Measurements from ENCODE around the gene SLC6A5. TPM values are rescaled to one million over a fixed set of nuclear protein-coding genes. Genes with fewer than 3 reads are reported as not detected.

The SLC6A5 gene
- total and polyA plus RNA-seq, 2 of the 4 experiments (the other 2 are of a cell fraction) = not detected

- no peak overlapping the region for H2BK5ac ChIP-seq (ENCODE audit: low read depth, low read length, poor library complexity, severe bottlenecking)
- no peak overlapping the region for H2AFZ ChIP-seq (replicated peaks; ENCODE audit: low read length, poor library complexity)
- no peak overlapping the region for H2AK5ac ChIP-seq (ENCODE audit: low read depth, low read length)
- WGBS, 2 experiments (ENCODE audit: extremely low coverage in 2 of 2, insufficient read length in 1 of 2) = 0% methylated on average over 5 of the region's 6 CpGs; no CpG with 5 or more reads in 1 of the 2 experiments
- no peak for ATAC-seq (ENCODE audit: low read depth)
- H2AK9ac ChIP-seq (replicated peaks; ENCODE audit: low read depth, low read length, poor library complexity) = no peak overlapping the region
- dilution Hi-C loops (cut with HindIII; ENCODE audit: low sequenced_read_pairs, unreplicated experiment) = no loop called here
- no peak overlapping the region for H3K23ac ChIP-seq (ENCODE audit: low read depth, low read length)
- POLR2A ChIA-PET (ENCODE audit: unreplicated experiment) = no interaction called here
- no peak for DNase-seq
- H4K5ac ChIP-seq (ENCODE audit: low read depth, low read length) = no peak overlapping the region
- in situ Hi-C loops (cut with MboI; ENCODE audit: low sequenced_read_pairs) = loop anchor here (25.0 kb wide), 1 partner anchor 684 kb away; no protein-coding TSS in a partner anchor
- H3K9me1 ChIP-seq (ENCODE audit: insufficient read depth, low read length) = no peaks in the 10 kb centered on the region
- no peak overlapping the region for H3K4me3 ChIP-seq (ENCODE audit: insufficient read depth, low read depth, low read length)
- H3K56ac ChIP-seq (ENCODE audit: extremely low read depth, insufficient read depth, low read length) = no peak overlapping the region
- no peaks in the 10 kb centered on the region for H3K36me3 ChIP-seq (ENCODE audit: control insufficient read depth, insufficient read depth, low read length)
- no peak overlapping the region for H3K18ac ChIP-seq (ENCODE audit: low read depth, low read length)
- no peaks in the 10 kb centered on the region for H3K79me1 ChIP-seq (ENCODE audit: low read depth in 1 of 2, low read length in 2 of 2)
- no peak overlapping the region for H3K4ac ChIP-seq (ENCODE audit: low read depth, low read length)
- H4K8ac ChIP-seq (ENCODE audit: low read depth in 2 of 2, low read length in 2 of 2) = no peak overlapping the region
- no TSS peak for BruUV-seq (replicated peaks)
- no peak for TF ChIP-seq RFX5 (IDR thresholded peaks at IDR 0.05; ENCODE audit: low read depth, low read length)
- no peak for TF ChIP-seq USF2 (IDR thresholded peaks at IDR 0.05; ENCODE audit: low read depth, low read length)
- TF ChIP-seq MXI1 (IDR thresholded peaks at IDR 0.05; ENCODE audit: borderline replicate concordance, low read depth, low read length) = no peak
- TF ChIP-seq NFE2L2 (IDR thresholded peaks at IDR 0.05; ENCODE audit: low read depth, low read length) = no peak
- TF ChIP-seq CEBPB (IDR thresholded peaks at IDR 0.05; ENCODE audit: low read depth, low read length) = no peak
- no peaks in the 10 kb centered on the region for H4K20me1 ChIP-seq (ENCODE audit: insufficient read depth, low read length)
- H3K4me1 ChIP-seq (ENCODE audit: control insufficient read depth, insufficient read depth, low read length) = no peaks in the 10 kb centered on the region
- intact Hi-C loops (cut with micrococcal nuclease) = no loop called here
- H4K91ac ChIP-seq (ENCODE audit: insufficient read depth, low read depth, low read length) = no peak overlapping the region
- no peak overlapping the region for H3K4me2 ChIP-seq (ENCODE audit: low read depth, low read length)
- H3K9ac ChIP-seq (ENCODE audit: low read depth, low read length) = no peak overlapping the region
- H3K27ac ChIP-seq (ENCODE audit: insufficient read depth, low read length) = no peak overlapping the region
- no peak overlapping the region for H3K14ac ChIP-seq (replicated peaks; ENCODE audit: low read depth, low read length)
- no peak overlapping the region for H2BK20ac ChIP-seq (ENCODE audit: low read depth, low read length)
- no peaks in the 10 kb centered on the region for H3K9me3 ChIP-seq (ENCODE audit: control insufficient read depth, insufficient read depth, low read length)
- no peak overlapping the region for H2BK120ac ChIP-seq (ENCODE audit: low read depth, low read length)
- no peaks in the 10 kb centered on the region; the same call in 1 of the 2 replicates for H3K27me3 ChIP-seq (ENCODE audit: control insufficient read depth, insufficient read depth, low read length)
- CTCF ChIA-PET = no interaction called here
- H2BK15ac ChIP-seq (ENCODE audit: low read depth, low read length) = no peak overlapping the region
Observed at GRCh38 chr11:20621679-20622078, 22.3 kb downstream of the SLC6A5 start.

All from IMR-90 (cell line).